Iris pigment epithelial cell (primary cell): ENCODE results near the gene LAYN.

Experiments
- DNase-seq: peaks from one replicate; pipeline ENCODE4 v3.0.0-alpha.2; 2011; ENCODE audit warnings: low read depth

Gene LAYN

GRCh38 chr11:111596319-111596718 is 55.8 kb downstream of the LAYN start:
- no peak for DNase-seq

GRCh38 chr11:111598148-111598547 is 57.6 kb downstream of the LAYN start:
- no peak for DNase-seq

GRCh38 chr11:111598559-111598958 is 58.0 kb downstream of the LAYN start:
- peak; percentile 65 for DNase-seq

- no peak for DNase-seq
Observed at GRCh38 chr11:111601636-111601978, 61.1 kb downstream of the LAYN start.

GRCh38 chr11:111601979-111602864 is 61.7 kb downstream of the LAYN start, which contains the start of gene SIK2:
Gene SIK2, plus strand, starts transcription at chr11:111602449. Its CDS starts 115 bp downstream, at chr11:111602564.
- peak; percentile 94 for DNase-seq

GRCh38 chr11:111602865-111603610 is 62.5 kb downstream of the LAYN start:
- peak; percentile 68 for DNase-seq

- peak; percentile 22 for DNase-seq
Observed at GRCh38 chr11:111603611-111604130, 63.2 kb downstream of the LAYN start.

GRCh38 chr11:111604392-111605009 is 64.0 kb downstream of the LAYN start:
- DNase-seq = peak; percentile 43

- DNase-seq = no peak
Observed at GRCh38 chr11:111605681-111606080, 65.2 kb downstream of the LAYN start.

GRCh38 chr11:111606986-111607385 is 66.5 kb downstream of the LAYN start:
- peak; percentile 57 for DNase-seq

- DNase-seq = no peak
Observed at GRCh38 chr11:111607751-111608150, 67.2 kb downstream of the LAYN start.
